ENCODE results near the gene HOXC5.

HOXC5 gene

GRCh38 chr12:54021432-54022013 is 11.3 kb upstream of the HOXC5 start:
- DNase-seq = no peak

GRCh38 chr12:54022960-54023884 is 9.6 kb upstream of the HOXC5 start:
- no peak for DNase-seq

- DNase-seq = no peak
These were observed 8.7 kb upstream of the HOXC5 start for GRCh38 chr12:54024127-54024526.

GRCh38 chr12:54024581-54025305 is 8.1 kb upstream of the HOXC5 start:
- no peak for DNase-seq

- DNase-seq = no peak
These were observed 7.1 kb upstream of the HOXC5 start for GRCh38 chr12:54025499-54026405.

GRCh38 chr12:54026640-54027441 is 6.0 kb upstream of the HOXC5 start:
- DNase-seq = no peak

- no peak for DNase-seq
These were observed 5.4 kb upstream of the HOXC5 start for GRCh38 chr12:54027442-54027786.

GRCh38 chr12:54028314-54029201 is 4.3 kb upstream of the HOXC5 start, which contains the start of gene HOXC6:
Gene HOXC6 (plus strand): TSS chr12:54028440. CDS start chr12:54028522, 82 bp downstream.
- no peak for DNase-seq

GRCh38 chr12:54029529-54030441 is 3.1 kb upstream of the HOXC5 start:
- DNase-seq = no peak

- no peak for DNase-seq
These were observed 2.4 kb upstream of the HOXC5 start for GRCh38 chr12:54030442-54030801.

GRCh38 chr12:54030889-54031471 is 1.9 kb upstream of the HOXC5 start:
- no peak for DNase-seq

GRCh38 chr12:54031480-54031879 is 1.4 kb upstream of the HOXC5 start:
- DNase-seq = no peak

- DNase-seq = no peak
These were observed 697 bp upstream of the HOXC5 start for GRCh38 chr12:54032086-54032619.

GRCh38 chr12:54033106-54033979 is 493 bp downstream of the HOXC5 start:
- no peak for DNase-seq

- DNase-seq = no peak
These were observed 1.3 kb downstream of the HOXC5 start for GRCh38 chr12:54033980-54034784.

- no peak for DNase-seq
These were observed 2.0 kb downstream of the HOXC5 start for GRCh38 chr12:54034785-54035310.
